Measurements from ENCODE around the gene RAB3B. TPM values are rescaled to one million over a fixed set of nuclear protein-coding genes. Genes with fewer than 3 reads are reported as not detected.
A peak's percentile ranks its signal among the peaks of the same experiment; 100 is the strongest.

RAB3B gene
- total and polyA plus RNA-seq, 2 donors (not counting 1 experiment from before 2014, with no cell fraction given) = 36.5 to 51.6 TPM

DNA sequence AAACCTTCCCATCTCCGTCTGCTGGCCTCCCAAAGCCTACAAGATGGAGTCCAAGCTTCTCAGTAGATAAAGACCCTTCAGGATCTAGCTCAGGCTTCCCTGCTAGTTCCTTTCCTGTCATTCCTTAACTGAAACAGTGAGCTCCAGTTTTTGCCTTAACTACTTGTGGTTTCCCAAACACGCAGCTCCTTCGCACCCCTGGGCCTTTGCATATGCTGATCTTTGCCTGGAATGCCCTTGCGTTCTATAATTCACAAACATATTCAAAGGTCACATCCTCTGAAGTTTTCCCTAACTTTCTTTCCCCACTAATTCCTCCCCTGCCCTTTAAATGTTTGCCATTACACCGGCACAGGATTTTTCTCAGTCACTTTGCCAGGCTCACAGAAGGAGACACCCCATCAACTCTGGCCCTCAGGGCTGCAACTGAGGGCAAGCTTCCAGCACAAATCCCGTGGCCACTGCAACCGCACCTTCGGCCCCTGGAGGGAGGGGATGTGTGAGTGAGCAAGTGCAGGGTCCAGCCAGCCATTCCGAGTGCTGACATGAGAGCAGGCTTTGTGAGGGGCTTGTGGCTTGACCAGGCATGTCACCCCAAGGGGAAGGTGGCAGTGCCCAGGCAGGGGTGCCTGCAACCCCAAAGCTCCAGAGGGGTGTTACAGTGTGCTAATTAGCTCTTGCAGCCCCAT, 41.3 kb downstream of the RAB3B start:
- no peaks in the 10 kb centered on the region for H3K27me3 ChIP-seq (ENCODE audit: control insufficient read depth, insufficient read depth, low read length)
- H3K4me2 ChIP-seq (ENCODE audit: extremely low read depth, insufficient read depth, low read length) = no peak overlapping the region
- no peak overlapping the region for H3K27ac ChIP-seq (ENCODE audit: insufficient read depth, low read length)
- peaks cover 9% of the 10 kb centered on the region for H3K4me1 ChIP-seq (ENCODE audit: control insufficient read depth, extremely low read depth, insufficient read depth, low read length)
- H4K20me1 ChIP-seq (ENCODE audit: control insufficient read depth, extremely low read depth, insufficient read depth, low read length) = no peaks in the 10 kb centered on the region
- H3K36me3 ChIP-seq (ENCODE audit: control insufficient read depth, insufficient read depth, low read length) = no peaks in the 10 kb centered on the region
- H3K79me2 ChIP-seq (ENCODE audit: control insufficient read depth, insufficient read depth, low read length) = peaks cover 20% of the 10 kb centered on the region
- no peak overlapping the region for H3K4me3 ChIP-seq (replicated peaks in 1 of 4; ENCODE audit: control extremely low read depth in 1 of 4, insufficient read depth in 1 of 4, low read depth in 3 of 4, low read length in 4 of 4)
- no peak for DNase-seq (ENCODE audit: low read depth in 2 of 2)
- no peak overlapping the region for H2AFZ ChIP-seq (ENCODE audit: low read length)
- no peaks in the 10 kb centered on the region for H3K9me3 ChIP-seq (ENCODE audit: control insufficient read depth, insufficient read depth, low read depth, low read length)
- no peak overlapping the region for H3K9ac ChIP-seq (ENCODE audit: insufficient read depth, low read length)
- TF ChIP-seq EZH2 (IDR thresholded peaks at IDR 0.05; ENCODE audit: low read length, missing control alignments) (no peak), CTCF (conservative IDR thresholded peaks at IDR 0.05 in 1 of 2, IDR thresholded peaks at IDR 0.05 in 1 of 2; ENCODE audit: low read depth in 1 of 2, low read length in 2 of 2) (no peak)

DNA sequence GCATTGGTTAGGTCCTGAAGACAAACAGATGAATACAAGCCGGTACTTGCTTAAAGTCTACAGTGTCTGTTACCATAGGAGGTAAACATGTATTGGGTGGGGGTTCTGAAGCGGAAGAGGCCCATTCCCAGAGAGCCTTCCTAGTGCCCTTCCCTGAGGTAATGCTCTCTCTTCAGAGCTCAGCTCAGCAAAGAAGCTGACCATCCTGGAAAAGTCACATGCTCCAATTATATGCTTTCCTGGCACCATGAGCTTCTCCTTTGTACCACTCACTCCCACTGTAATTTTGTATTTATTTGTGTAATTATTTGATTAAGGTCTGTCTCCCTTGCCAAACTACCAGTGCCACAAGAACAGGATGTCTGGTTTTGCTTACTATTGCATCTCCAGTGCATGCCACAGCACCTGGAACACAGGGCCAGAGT, 42.0 kb downstream of the RAB3B start:
- peaks cover 22% of the 10 kb centered on the region for H3K79me2 ChIP-seq (ENCODE audit: control insufficient read depth, insufficient read depth, low read length)
- no peak overlapping the region for H3K27ac ChIP-seq (ENCODE audit: insufficient read depth, low read length)
- H3K4me3 ChIP-seq (replicated peaks in 1 of 4; ENCODE audit: control extremely low read depth in 1 of 4, insufficient read depth in 1 of 4, low read depth in 3 of 4, low read length in 4 of 4) = no peak overlapping the region
- no peaks in the 10 kb centered on the region for H3K36me3 ChIP-seq (ENCODE audit: control insufficient read depth, insufficient read depth, low read length)
- no peak overlapping the region for H3K4me2 ChIP-seq (ENCODE audit: extremely low read depth, insufficient read depth, low read length)
- no peak overlapping the region for H3K9ac ChIP-seq (ENCODE audit: insufficient read depth, low read length)
- no peaks in the 10 kb centered on the region for H4K20me1 ChIP-seq (ENCODE audit: control insufficient read depth, extremely low read depth, insufficient read depth, low read length)
- DNase-seq (ENCODE audit: low read depth in 2 of 2) = no peak
- H3K4me1 ChIP-seq (ENCODE audit: control insufficient read depth, extremely low read depth, insufficient read depth, low read length) = peaks cover 9% of the 10 kb centered on the region
- H2AFZ ChIP-seq (ENCODE audit: low read length) = no peak overlapping the region
- H3K27me3 ChIP-seq (ENCODE audit: control insufficient read depth, insufficient read depth, low read length) = no peaks in the 10 kb centered on the region
- no peaks in the 10 kb centered on the region for H3K9me3 ChIP-seq (ENCODE audit: control insufficient read depth, insufficient read depth, low read depth, low read length)
- TF ChIP-seq EZH2 (IDR thresholded peaks at IDR 0.05; ENCODE audit: low read length, missing control alignments) (no peak), CTCF (conservative IDR thresholded peaks at IDR 0.05 in 1 of 2, IDR thresholded peaks at IDR 0.05 in 1 of 2; ENCODE audit: low read depth in 1 of 2, low read length in 2 of 2) (no peak)

DNA sequence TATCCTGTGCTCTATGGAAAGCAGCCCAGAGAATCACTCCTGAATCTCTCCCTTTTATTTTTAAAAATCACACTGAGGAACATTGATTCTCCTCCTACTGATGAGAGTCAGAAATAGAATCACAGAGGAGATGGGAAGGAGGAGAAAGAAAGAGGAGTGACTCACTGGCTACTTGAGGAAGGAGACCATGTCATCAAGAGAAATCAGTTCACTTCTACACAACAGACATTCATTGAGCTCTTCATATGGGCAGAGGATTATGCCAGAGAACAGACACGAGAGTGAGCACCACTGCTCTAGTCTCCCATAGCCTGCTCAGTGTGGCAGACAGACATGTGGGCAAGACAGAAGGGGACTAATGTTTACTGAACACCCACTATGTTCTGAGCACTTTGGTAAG, 44.2 kb downstream of the RAB3B start:
- Histone ChIP-seq H3K27ac (ENCODE audit: insufficient read depth, low read length) (peak overlapping the region; percentile 20), H3K27me3 (ENCODE audit: control insufficient read depth, insufficient read depth, low read length) (no peaks in the 10 kb centered on the region), H3K36me3 (ENCODE audit: control insufficient read depth, insufficient read depth, low read length) (no peaks in the 10 kb centered on the region), H4K20me1 (ENCODE audit: control insufficient read depth, extremely low read depth, insufficient read depth, low read length) (no peaks in the 10 kb centered on the region), H3K9ac (ENCODE audit: insufficient read depth, low read length) (no peak overlapping the region), H3K4me3 (replicated peaks in 1 of 4; ENCODE audit: control extremely low read depth in 1 of 4, insufficient read depth in 1 of 4, low read depth in 3 of 4, low read length in 4 of 4) (no peak overlapping the region), H3K79me2 (ENCODE audit: control insufficient read depth, insufficient read depth, low read length) (peaks cover 18% of the 10 kb centered on the region), H3K4me2 (ENCODE audit: extremely low read depth, insufficient read depth, low read length) (no peak overlapping the region), H2AFZ (ENCODE audit: low read length) (peak overlapping the region; percentile 16), H3K4me1 (ENCODE audit: control insufficient read depth, extremely low read depth, insufficient read depth, low read length) (peaks cover 9% of the 10 kb centered on the region), H3K9me3 (ENCODE audit: control insufficient read depth, insufficient read depth, low read depth, low read length) (no peaks in the 10 kb centered on the region)
- peak; percentile 20 to 61 for DNase-seq (ENCODE audit: low read depth in 2 of 2)
- TF ChIP-seq EZH2 (IDR thresholded peaks at IDR 0.05; ENCODE audit: low read length, missing control alignments) (no peak), CTCF (conservative IDR thresholded peaks at IDR 0.05 in 1 of 2, IDR thresholded peaks at IDR 0.05 in 1 of 2; ENCODE audit: low read depth in 1 of 2, low read length in 2 of 2) (no peak)
